Measurements from ENCODE around the gene SF3A2.
"Not testable (repeated sequence)": the region's sequence is repeated elsewhere in the genome, so short reads cannot be mapped to it uniquely, and the experiment has no call there.

SF3A2 gene

DNA sequence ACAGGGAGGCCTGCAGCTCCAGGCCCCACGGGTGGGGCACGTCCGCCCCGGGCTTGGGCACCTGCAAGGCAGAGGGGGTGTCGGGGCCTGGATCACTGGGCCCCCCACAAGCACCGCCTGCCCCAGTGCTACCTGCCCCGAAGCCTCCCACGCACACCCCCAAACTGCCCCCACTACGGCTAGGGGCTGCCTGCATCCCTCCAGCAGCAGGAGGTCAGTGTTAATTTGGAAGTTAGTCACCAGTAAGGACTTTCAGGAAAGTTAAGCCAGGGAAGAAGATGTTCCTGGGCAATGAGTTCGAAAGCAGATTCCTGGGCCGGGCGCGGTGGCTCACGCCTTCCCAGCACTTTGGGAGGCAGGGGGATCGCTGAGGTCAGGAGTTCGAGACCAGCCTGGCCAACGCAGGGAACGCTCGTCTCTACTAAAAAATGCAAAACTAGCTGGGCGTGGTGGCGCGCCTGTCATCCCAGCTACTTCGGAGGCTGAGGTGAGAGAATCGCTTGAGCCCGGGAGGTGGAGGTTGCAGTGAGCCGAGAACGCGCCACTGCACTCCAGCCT, 39.9 kb downstream of the SF3A2 start:
- no peak overlapping the region for H3K27ac ChIP-seq
- no peaks in the 10 kb centered on the region for H3K36me3 ChIP-seq (ENCODE audit: control insufficient read depth, insufficient read depth, low read length)
- no peak overlapping the region for H3K9ac ChIP-seq
- H3K9me3 ChIP-seq (ENCODE audit: control insufficient read depth, low read length) = no peaks in the 10 kb centered on the region
- peaks cover 12% of the 10 kb centered on the region for H3K4me1 ChIP-seq
- H2AFZ ChIP-seq = no peak overlapping the region
- TF ChIP-seq, protein P1, sequence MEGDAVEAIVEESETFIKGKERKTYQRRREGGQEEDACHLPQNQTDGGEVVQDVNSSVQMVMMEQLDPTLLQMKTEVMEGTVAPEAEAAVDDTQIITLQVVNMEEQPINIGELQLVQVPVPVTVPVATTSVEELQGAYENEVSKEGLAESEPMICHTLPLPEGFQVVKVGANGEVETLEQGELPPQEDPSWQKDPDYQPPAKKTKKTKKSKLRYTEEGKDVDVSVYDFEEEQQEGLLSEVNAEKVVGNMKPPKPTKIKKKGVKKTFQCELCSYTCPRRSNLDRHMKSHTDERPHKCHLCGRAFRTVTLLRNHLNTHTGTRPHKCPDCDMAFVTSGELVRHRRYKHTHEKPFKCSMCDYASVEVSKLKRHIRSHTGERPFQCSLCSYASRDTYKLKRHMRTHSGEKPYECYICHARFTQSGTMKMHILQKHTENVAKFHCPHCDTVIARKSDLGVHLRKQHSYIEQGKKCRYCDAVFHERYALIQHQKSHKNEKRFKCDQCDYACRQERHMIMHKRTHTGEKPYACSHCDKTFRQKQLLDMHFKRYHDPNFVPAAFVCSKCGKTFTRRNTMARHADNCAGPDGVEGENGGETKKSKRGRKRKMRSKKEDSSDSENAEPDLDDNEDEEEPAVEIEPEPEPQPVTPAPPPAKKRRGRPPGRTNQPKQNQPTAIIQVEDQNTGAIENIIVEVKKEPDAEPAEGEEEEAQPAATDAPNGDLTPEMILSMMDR (IDR thresholded peaks at IDR 0.05) = no peak
- H3K27me3 ChIP-seq (ENCODE audit: control insufficient read depth, insufficient read depth, low read length) = no peaks in the 10 kb centered on the region
- H3K4me2 ChIP-seq (ENCODE audit: low read length) = no peak overlapping the region
- H3K79me2 ChIP-seq = peaks cover 10% of the 10 kb centered on the region
- no peak overlapping the region for H3K4me3 ChIP-seq (ENCODE audit: low read depth, low read length)

DNA sequence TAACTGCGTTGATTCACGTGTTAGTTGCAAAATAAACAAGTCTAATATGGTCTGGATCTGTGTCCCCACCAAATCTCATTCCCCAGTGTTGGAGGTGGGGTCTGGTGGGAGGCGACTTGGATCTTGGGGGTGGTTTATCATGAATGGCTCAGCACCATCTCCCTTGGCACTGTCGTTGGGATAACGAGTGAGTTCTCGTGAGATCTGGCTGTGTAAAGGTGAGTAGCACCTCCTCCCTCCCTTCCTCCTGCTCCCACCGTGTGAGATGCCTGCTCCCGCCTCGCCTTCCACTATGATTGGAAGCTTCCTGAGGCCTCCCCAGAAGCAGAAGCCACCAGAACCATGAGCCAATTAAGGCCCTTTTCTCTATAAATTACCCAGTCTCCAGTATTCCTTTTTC, 40.5 kb downstream of the SF3A2 start:
- Histone ChIP-seq H3K36me3 (ENCODE audit: control insufficient read depth, insufficient read depth, low read length) (no peaks in the 10 kb centered on the region), H3K4me3 (ENCODE audit: low read depth, low read length) (no peak overlapping the region), H3K4me2 (ENCODE audit: low read length) (no peak overlapping the region), H3K27ac (no peak overlapping the region), H3K9ac (no peak overlapping the region), H3K79me2 (peaks cover 6% of the 10 kb centered on the region), H3K4me1 (peaks cover 10% of the 10 kb centered on the region), H2AFZ (no peak overlapping the region), H3K27me3 (ENCODE audit: control insufficient read depth, insufficient read depth, low read length) (no peaks in the 10 kb centered on the region), H3K9me3 (ENCODE audit: control insufficient read depth, low read length) (no peaks in the 10 kb centered on the region)
- TF ChIP-seq, protein P1 (IDR thresholded peaks at IDR 0.05) = no peak

DNA sequence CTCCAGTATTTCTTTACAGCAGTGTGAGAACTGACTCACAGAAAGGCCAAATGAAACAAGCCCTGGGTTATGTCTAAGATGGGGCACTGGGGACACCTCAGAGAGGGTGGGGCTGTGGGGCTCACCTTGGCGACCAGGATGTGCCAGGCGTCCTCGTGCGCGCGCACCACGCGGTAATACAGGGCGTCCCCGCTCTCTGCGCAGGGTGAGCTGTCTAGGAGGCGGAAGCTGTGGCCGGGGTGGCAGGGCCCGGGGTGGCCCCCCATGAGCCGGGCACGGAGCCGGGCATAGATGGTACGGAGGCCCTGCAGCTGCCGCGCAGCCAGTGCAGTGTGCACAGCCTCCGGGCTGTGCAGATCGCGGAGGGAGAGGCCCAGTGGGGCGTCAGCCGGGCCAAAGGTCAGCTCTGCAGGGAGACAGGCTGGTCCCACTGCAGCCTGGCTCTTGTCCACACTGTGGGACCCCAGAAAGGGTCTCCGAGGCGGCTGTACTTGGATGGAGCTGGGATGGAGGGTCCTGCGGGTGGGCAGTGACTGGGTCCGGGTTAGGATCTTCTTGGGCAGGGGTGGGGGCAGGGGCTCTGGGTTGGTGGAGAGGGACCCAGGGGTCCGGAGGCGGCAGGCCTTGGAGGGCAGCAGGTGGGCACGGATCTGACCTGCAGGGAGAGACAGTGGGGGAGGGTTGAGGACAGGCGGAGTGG, 42.0 kb downstream of the SF3A2 start:
- Histone ChIP-seq H3K27me3 (ENCODE audit: control insufficient read depth, insufficient read depth, low read length) (no peaks in the 10 kb centered on the region), H3K27ac (no peak overlapping the region), H3K79me2 (peaks cover 6% of the 10 kb centered on the region), H3K36me3 (ENCODE audit: control insufficient read depth, insufficient read depth, low read length) (no peaks in the 10 kb centered on the region), H3K4me2 (ENCODE audit: low read length) (no peak overlapping the region), H3K9ac (no peak overlapping the region), H3K9me3 (ENCODE audit: control insufficient read depth, low read length) (no peaks in the 10 kb centered on the region), H2AFZ (no peak overlapping the region), H3K4me3 (ENCODE audit: low read depth, low read length) (no peak overlapping the region), H3K4me1 (peaks cover 4% of the 10 kb centered on the region)
- TF ChIP-seq, protein P1 (IDR thresholded peaks at IDR 0.05) = no peak

DNA sequence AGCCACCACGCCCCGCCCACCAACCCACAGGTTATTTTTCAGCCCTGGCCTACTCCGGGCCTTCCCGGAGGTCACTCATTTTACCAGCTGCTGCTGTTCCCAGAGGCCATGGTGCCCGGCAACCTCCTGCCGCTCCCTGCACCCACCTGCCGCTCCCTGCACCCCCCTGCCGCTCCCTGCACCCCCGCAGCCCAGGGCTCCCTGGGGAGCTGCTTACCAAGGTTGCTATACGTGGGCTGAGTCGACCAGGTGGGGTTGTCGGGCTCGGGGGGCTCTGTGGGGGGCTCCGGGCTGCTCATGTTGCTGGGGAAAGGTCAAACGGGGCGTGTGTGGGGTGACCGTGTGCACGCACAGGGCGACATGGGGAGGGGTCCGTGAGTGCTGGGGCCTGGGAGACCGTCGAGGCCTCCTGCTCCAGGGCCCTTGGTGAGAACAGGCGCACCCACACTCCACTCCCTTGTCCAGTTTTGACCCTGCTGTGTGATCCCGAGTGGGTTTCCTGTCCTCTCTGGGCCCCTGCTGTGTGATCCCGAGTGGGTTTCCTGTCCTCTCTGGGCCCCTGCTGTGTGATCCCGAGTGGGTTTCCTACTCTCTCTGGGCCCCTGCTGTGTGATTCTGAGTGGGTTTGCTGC, 44.1 kb downstream of the SF3A2 start:
- Histone ChIP-seq H3K36me3 (ENCODE audit: control insufficient read depth, insufficient read depth, low read length) (no peaks in the 10 kb centered on the region), H3K79me2 (no peaks in the 10 kb centered on the region), H3K27me3 (ENCODE audit: control insufficient read depth, insufficient read depth, low read length) (no peaks in the 10 kb centered on the region), H2AFZ (no peak overlapping the region), H3K4me3 (ENCODE audit: low read depth, low read length) (no peak overlapping the region), H3K27ac (no peak overlapping the region), H3K9me3 (ENCODE audit: control insufficient read depth, low read length) (no peaks in the 10 kb centered on the region), H3K4me2 (ENCODE audit: low read length) (no peak overlapping the region), H3K4me1 (no peaks in the 10 kb centered on the region), H3K9ac (no peak overlapping the region)
- TF ChIP-seq, protein P1 (IDR thresholded peaks at IDR 0.05) = no peak

DNA sequence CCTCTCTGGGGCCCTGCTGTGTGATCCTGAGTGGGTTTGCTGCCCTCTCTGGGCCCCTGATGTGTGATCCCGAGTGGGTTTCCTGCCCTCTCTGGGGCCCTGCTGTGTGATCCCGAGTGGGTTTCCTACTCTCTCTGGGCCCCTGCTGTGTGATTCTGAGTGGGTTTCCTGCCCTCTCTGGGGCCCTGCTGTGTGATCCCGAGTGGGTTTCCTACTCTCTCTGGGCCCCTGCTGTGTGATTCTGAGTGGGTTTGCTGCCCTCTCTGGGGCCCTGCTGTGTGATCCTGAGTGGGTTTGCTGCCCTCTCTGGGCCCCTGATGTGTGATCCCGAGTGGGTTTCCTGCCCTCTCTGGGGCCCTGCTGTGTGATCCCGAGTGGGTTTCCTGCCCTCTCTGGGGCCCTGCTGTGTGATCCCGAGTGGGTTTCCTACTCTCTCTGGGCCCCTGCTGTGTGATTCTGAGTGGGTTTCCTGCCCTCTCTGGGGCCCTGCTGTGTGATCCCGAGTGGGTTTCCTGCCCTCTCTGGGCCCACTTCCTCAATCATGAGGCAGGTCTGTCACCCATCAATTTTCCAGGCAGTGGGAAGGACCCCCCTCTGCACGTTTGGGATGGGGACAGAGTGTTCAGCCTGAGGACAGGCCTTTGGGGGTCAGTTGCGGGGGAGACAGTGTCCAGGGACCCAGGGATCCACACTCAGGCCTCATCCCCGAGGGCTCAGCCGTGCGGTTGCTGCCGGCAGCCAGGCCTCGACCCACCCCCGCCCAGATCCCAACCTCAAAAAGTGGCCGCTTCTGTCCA, 44.8 kb downstream of the SF3A2 start:
- not testable (repeated sequence) for H3K4me3 ChIP-seq (ENCODE audit: low read depth, low read length); H3K27ac ChIP-seq; H3K9me3 ChIP-seq (ENCODE audit: control insufficient read depth, low read length); H3K79me2 ChIP-seq; H3K36me3 ChIP-seq (ENCODE audit: control insufficient read depth, insufficient read depth, low read length); H3K27me3 ChIP-seq (ENCODE audit: control insufficient read depth, insufficient read depth, low read length); H3K4me1 ChIP-seq; H3K9ac ChIP-seq
- H3K4me2 ChIP-seq (ENCODE audit: low read length) = peak overlapping the region; percentile 49
- H2AFZ ChIP-seq = peak overlapping the region; percentile 33

All from parathyroid adenoma (tissue), 2 donors.